A549 treated with dexamethasone at 1 μM for 4 hours (cell line): ENCODE measurements around the gene CHRNA1. TPM values are rescaled to one million over a fixed set of nuclear protein-coding genes. Genes with fewer than 3 reads are reported as not detected.

Experiments used
- total RNA-seq: library from RNA; stranded (reverse); fragments of 200-300 nt; extraction: Qiagen RNA extraction; gene quantifications from 5 replicates; pipeline ENCODE4 v1.2.3, GENCODE V29; 2022

Gene CHRNA1
- total RNA-seq = not detected in 5 replicates

DNA sequence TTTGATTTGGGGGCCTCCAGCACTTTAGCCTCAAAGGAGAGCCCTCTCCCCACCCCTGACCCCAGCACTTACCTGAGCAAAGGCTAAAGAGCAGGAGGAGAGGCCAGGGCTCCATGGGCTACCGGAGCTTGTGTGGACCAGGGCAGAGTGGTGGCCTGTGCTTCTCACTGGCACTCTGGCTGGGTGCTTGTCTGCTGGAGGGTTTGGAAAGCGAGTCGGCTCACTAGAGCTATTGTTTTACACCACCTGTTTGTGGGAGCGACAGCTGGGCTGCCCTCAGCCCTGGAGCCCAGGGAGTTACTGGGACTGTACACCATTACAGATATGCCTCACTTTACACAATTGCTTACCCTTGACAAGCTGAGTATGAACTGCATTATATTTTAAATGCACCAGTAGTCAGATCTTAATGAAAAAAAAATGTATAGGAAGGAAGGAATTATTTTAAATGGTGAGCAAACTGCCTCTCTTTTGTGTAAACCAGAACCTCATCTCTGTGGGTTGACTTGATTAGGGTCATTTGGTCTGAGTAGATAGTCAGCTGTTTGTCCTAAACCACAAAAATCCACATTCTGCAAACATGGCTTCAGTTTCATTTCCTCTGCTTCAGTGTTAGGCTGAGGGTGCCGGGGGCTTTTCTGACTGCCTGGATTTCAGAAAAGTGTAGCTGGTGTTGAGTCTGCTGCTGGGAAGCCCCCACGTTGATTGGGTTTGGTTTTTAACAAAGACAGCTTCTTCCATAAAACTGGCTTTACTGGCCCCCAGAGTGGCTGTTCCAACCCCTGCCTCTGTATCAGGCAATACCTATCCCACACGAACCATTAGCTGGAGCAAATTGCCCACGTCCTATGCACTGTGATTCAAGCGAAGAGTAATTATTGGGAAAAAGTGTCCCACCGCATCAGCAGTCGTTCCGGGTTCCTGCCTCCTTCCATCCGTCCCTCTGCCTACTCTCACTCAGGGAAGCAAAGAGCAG is at the start of gene CHRNA1:
TSS of gene CHRNA1 (minus strand) at position 193 of the 976 bp plus-strand sequence. CDS start at position 115, 78 bp downstream.

Other genes starting within 250 kb of the CHRNA1 start
- 16.9 to 30.3 TPM (median 24.7 TPM) in 5 replicates for gene WIPF1, start 166.7 kb downstream of the CHRNA1 start, total RNA-seq
- gene CHN1, start 240.9 kb upstream of the CHRNA1 start, total RNA-seq = 17.3 to 21.5 TPM (median 18.5 TPM) in 5 replicates